GM19035 (cell line): ENCODE results near the gene SOAT2.

Experiments
- ATAC-seq: cut with Tn5 transposase; IDR thresholded peaks from one replicate; pipeline ENCODE4 v1.9.1; 2021; ENCODE audit not compliant: unreplicated experiment

The SOAT2 gene, protein sequence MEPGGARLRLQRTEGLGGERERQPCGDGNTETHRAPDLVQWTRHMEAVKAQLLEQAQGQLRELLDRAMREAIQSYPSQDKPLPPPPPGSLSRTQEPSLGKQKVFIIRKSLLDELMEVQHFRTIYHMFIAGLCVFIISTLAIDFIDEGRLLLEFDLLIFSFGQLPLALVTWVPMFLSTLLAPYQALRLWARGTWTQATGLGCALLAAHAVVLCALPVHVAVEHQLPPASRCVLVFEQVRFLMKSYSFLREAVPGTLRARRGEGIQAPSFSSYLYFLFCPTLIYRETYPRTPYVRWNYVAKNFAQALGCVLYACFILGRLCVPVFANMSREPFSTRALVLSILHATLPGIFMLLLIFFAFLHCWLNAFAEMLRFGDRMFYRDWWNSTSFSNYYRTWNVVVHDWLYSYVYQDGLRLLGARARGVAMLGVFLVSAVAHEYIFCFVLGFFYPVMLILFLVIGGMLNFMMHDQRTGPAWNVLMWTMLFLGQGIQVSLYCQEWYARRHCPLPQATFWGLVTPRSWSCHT

DNA sequence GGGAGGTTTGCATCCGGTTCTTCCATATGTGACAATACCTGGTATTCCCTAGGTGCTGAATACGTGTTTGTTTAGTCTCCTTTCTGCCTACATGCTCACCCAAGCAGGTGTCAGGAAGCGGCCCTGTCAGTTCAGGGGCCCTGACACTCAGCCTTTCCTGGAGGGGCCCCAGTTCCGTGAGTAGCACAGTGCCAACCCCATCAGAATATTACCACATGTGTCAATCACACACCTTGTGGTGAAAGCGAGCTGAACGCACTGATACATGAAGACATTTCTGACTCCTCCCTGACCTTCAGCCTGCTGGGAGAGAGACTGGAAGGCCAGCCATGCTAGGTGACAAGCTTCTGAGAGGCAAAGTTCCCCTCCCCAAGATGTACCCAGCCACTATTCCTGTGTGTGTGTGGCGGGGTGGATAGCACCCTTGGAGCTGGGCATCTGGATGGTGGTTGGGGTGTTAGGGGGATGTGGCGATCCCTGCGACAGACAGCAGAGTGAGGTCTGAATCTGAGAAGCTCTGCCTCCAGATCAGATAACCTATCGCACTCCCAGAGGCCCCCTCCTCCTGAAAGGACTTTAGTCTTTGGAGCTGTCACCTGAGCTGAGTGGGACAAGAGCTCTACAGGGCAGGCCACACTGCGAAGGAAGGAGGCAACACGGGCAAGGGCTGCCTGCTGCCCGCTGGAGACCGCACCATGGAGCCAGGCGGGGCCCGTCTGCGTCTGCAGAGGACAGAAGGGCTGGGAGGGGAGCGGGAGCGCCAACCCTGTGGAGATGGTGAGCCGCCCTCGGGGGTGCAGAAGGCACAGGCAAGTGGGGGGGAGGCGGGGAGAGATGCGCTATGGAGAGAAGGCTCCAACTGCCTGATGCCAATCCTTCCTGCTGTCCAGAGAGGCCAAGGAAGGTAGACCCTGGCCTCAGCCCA is at the start of gene SOAT2:
TSS of gene SOAT2 (plus strand) at position 604 of the 925 bp plus-strand sequence. CDS start at position 696, 92 bp downstream.
- no peak for ATAC-seq

DNA sequence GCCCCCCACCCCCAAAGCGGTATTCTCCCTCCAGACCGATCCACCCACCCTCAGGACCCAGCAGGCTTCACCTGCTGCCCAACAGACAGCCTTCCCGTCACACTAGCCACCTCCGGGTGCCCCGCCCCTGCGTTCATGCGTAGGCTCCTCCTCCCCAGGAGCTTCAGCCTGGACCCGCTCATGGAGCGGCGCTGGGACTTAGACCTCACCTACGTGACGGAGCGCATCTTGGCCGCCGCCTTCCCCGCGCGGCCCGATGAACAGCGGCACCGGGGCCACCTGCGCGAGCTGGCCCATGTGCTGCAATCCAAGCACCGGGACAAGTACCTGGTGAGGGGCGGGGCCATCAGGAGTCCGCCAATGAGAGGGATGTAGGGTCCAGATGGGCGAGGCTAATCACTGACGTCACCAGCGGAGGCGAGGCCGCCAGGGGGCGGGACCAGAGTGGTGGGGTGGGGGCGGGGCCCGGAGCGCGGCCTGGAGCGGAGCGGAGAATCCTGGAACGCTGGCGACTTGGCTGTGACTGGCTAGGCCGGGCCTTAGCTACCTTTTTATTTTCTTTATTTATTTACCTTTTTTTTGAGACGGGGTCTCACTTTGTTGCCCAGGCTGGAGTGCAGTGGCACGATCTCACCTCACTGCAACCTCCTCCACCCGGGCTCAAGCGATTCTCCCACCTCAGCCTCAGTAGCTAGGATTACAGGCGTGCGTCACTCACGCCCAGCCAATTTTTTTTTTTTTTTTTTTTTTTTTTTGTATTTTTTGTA is 49.0 kb upstream of the SOAT2 start:
- peak; percentile 87 for ATAC-seq

DNA sequence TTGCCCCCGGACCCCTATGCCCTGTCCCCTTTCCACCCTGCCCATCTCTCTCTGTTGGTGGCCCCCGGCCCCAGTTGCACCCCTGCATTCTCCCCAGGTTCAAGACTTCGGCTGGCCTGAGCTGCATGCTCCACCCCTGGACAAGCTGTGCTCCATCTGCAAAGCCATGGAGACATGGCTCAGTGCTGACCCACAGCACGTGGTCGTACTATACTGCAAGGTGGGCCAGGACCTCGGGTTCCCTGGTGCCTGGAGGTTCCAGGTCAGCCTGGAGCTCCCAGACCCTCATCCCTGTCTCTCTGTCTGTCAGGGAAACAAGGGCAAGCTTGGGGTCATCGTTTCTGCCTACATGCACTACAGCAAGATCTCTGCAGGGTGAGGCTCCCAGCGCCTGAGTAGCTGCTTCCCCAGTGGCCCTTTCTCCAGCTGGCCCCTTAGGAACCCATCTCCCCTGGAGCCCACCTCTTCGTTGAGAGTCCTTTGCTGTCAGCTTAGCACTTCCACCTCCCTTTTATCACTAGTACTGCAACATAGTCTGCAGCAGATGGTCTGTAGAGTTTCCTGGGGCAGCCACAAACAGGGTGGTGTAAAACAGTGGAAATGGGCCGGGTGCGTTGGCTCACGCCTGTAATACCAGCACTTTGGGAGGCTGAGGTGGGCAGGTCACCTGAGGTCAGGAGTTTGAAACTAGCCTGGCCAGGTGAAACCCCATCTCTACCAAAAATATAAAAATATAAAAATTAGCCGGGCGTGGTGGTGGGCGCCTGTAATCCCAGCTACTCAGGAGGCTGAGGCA is 47.6 kb upstream of the SOAT2 start:
- no peak for ATAC-seq

DNA sequence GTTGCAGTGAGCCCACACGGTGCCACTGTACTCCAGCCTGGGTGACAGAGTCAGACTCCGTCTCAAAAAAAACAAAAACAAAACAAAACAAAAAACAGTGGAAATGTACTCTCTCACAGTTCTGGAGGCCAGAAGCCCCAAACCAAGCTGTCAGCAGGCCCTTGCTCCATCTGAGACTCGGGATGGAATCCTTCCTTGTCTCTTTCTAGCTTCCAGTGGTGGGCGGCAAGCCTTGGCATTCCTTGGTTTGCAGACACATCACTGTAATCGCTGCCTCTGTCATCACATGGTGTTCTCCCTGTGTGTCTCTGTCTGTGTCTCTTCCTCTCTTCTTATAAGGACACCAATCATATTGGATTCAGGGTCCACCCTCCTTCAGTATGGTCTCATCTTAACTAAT is 47.0 kb upstream of the SOAT2 start:
- ATAC-seq, result no peak

DNA sequence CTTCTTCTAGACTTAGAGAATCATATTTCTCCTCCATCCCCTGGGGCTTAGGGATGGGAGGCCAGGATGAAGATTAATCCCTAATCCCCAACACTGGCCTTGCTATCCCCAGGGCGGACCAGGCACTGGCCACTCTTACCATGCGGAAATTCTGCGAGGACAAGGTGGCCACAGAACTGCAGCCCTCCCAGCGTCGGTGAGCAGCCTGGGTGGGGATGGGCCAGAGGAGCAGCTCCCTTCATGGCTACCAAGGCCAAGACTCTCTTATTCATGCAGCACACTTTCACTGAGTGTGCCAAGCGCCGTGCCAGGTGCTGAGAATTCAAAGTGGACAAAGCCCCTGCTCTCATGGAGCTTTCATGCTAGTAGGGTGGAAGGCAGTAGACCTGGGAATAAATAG is 46.4 kb upstream of the SOAT2 start:
- ATAC-seq, result no peak

DNA sequence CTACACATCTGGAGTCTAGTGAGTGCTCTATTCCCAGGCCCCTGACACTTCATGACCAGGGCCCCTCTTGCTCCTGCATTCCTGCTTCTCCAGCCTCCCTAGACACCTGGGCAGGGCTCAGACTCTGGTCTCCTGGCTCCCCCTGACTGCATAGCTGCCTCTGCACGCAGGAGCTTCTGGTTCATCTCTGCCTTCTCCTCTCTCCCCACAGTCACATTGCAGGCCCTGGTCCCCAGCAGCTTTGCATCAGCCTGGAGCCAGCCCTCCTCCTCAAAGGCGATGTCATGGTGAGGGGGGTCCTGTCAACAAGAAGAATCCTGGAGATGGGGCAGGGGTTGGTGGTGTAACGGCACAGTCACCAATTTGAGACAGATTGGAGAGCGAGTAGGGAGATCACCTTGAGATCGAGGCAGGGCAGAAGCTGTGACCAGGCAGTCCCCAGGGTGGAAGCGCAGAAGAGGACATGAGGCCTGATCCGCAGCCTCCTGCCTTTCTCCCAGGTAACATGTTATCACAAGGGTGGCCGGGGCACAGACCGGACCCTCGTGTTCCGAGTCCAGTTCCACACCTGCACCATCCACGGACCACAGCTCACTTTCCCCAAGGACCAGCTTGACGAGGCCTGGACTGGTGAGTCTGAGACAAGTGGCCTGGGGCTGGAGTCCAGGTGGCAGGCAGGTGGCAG is 45.3 kb upstream of the SOAT2 start:
- no peak for ATAC-seq

DNA sequence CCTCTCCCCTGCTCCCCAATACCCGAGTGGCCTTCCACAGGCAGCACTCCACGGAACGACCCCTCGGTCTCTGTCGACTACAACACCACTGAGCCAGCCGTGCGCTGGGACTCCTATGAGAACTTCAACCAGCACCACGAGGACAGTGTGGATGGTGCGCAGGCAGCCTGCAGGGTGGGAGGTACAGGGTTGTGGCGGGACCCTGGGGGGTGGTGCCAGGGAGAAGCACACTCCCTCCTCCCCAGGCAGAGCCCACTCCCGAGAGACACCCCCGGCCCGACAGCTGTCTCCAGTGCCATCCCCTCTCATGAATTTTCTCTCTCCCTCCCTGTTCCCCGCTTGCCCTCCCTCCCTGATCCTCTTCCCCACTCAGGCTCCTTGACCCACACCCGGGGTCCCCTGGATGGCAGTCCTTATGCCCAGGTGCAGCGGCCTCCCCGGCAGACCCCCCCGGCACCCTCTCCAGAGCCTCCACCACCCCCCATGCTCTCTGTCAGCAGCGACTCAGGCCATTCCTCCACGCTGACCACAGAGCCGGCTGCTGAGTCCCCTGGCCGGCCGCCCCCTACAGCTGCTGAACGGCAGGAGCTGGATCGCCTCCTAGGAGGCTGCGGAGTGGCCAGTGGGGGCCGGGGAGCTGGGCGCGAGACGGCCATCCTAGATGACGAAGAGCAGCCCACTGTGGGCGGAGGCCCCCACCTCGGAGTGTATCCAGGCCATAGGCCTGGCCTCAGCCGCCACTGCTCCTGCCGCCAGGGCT is 44.4 kb upstream of the SOAT2 start:
- ATAC-seq, result no peak

DNA sequence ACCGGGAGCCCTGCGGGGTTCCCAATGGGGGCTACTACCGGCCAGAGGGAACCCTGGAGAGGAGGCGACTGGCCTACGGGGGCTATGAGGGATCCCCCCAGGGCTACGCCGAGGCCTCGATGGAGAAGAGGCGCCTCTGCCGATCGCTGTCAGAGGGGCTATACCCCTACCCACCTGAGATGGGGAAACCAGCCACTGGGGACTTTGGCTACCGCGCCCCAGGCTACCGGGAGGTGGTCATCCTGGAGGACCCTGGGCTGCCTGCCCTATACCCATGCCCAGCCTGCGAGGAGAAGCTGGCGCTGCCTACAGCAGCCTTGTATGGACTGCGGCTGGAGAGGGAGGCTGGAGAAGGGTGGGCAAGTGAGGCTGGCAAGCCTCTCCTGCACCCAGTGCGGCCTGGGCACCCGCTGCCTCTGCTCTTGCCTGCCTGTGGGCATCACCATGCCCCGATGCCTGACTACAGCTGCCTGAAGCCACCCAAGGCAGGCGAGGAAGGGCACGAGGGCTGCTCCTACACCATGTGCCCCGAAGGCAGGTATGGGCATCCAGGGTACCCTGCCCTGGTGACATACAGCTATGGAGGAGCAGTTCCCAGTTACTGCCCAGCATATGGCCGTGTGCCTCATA is 43.7 kb upstream of the SOAT2 start:
- ATAC-seq, result no peak

DNA sequence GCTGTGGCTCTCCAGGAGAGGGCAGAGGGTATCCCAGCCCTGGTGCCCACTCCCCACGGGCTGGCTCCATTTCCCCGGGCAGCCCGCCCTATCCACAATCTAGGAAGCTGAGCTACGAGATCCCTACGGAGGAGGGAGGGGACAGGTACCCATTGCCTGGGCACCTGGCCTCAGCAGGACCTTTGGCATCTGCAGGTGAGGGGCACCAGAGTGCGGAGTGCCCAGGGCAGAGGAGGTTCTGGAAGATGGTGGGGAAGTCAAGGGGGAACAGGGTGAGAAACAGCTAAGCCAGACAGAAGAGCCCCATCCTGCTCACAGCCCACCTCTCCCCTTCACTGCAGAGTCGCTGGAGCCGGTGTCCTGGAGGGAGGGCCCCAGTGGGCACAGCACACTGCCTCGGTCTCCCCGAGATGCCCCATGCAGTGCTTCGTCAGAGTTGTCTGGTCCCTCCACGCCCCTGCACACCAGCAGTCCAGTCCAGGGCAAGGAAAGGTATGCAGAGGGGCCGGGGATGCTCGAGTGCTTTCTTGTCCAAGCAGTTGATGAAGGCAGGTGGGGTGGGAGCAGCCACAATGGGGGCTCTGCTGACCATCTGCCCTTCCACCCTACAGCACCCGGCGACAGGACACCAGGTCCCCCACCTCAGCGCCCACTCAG is 43.1 kb upstream of the SOAT2 start:
- ATAC-seq, result no peak

DNA sequence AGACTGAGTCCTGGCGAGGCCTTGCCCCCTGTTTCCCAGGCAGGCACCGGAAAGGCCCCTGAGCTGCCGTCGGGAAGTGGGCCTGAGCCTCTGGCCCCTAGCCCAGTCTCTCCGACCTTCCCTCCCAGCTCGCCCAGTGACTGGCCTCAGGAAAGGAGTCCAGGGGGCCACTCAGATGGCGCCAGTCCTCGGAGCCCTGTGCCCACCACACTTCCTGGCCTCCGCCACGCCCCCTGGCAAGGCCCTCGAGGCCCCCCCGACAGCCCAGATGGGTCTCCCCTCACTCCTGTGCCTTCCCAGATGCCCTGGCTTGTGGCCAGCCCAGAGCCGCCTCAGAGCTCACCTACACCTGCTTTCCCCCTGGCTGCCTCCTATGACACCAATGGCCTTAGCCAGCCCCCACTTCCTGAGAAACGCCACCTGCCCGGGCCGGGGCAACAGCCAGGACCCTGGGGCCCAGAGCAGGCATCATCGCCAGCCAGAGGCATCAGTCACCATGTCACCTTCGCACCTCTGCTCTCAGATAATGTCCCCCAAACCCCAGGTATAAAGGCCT is 42.5 kb upstream of the SOAT2 start:
- ATAC-seq, result no peak

DNA sequence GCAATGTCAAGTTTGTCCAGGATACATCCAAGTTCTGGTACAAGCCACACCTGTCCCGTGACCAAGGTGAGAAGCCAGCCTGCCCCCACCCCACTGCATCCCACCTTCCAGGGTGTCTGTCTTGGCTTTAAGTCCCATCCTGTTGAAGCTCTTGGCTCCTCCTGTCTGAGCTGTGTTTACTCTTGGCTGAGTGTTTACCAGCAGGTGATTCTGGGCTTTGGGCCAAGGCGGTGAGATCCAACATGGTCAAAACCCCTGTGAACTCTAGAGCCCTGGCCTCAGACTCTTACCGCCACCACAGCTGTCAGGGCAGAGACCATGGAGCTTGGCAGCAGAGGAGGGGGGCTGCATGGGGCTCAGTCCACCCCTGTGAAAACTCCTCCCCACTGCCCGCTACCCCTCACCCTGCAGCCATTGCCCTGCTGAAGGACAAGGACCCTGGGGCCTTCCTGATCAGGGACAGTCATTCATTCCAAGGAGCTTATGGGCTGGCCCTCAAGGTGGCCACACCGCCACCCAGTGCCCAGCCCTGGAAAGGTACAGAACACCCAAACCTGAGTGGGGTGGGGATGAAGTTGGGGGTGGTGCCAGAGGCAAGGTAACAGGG is 41.8 kb upstream of the SOAT2 start:
- ATAC-seq, result no peak

DNA sequence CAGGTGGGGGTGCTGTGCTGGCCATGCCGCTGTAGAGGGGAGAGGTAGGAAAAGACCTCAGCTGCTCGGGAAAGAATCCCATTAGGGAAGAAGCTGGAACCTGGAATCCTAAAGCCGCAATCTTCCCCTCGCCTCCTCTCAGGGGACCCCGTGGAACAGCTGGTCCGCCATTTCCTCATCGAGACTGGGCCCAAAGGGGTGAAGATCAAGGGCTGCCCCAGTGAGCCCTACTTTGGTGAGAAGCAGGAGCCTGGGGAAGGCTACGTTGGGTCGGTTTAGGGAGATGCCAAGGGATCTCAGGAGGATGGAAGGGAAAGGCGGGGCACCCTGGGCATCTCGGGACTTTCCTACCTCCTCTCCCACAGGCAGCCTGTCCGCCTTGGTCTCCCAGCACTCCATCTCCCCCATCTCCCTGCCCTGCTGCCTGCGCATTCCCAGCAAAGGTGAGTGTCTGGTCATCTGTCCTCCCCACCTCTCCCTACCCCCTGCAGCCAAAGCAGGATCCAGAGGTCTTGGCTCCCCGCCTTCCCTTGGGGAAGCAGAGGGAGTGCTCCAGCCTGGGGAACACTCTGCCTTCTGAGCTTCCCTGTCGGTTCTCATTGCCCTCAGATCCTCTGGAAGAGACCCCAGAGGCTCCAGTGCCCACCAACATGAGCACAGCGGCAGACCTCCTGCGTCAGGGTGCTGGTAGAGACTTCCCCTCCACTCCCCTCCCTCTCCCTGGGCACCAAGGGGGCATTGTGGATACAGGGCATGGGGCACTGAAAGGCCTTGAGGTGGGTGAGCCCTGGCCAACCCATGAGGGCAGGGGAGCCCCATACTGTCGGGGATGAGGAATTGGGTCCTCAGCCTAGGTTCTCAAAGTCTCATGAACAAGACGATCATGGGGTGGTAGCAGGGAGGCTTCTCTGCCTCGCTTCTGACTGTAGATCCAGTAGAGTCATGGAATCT is 41.0 kb upstream of the SOAT2 start:
- no peak for ATAC-seq

DNA sequence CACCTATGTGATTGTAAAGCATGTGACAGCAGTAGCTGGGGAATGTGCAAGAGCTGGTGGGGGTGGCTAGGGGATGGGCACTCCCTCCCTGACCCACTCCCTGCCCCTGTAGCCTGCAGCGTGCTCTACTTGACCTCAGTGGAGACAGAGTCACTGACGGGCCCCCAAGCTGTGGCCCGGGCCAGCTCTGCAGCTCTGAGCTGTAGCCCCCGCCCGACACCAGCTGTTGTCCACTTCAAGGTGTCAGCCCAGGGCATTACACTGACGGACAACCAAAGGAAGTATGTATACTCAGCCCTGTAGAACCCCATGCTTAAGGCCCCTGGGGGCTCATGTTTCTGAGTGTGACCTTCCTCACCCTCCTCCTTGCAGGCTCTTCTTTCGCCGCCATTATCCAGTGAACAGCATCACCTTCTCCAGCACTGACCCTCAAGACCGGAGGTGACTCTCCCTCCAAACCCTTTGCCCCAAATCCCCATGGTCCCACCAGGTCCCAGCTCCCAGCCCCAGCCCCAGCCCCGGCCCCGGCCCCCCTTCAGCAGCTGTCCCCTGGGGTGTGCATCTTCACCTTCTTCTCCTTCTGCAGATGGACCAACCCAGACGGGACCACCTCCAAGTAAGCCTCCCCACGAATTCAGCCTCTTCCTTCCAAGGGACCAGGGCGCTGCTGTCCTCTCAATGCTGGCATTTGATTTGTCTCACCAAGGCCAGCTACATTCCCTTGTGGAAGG is 40.1 kb upstream of the SOAT2 start:
- ATAC-seq, result no peak

DNA sequence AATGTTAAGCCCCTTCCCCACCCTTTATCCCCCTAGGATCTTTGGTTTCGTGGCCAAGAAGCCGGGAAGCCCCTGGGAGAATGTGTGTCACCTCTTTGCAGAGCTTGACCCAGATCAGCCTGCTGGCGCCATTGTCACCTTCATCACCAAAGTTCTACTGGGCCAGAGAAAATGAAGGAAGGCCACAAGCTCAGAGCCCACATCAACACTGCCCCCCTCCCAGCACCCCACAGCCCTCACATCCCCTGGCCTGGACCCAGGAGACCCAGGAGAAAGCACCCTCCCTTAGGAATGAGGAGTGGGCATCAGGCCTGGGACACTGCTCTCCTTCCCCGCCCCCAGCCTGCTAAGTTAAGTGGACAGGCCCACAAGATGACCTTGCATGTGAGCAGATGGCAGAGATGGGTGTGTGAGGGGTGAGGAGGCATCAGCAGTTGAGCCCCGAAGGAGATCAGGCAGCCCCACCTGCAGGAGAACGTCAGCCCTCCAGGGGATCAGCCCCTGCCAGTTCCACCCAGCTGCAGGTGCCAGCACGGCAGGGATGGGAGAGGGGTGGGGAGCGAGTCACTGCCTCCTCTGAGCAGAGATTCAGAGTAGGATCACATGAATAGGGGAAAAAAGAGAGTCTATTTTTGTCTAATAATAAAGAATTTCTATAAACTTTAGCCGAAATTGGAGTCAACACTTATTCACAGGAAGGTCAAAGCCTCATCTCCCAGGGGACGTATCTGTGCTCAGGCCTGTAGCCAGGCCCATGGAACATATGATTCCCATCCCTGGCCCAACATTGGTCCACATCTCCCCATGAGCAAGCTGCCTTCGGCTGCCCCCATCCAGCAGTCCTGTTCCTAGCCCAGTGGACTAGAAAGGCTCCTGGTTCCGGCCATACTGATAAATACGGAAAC is 39.3 kb upstream of the SOAT2 start:
- ATAC-seq, result no peak
